ENCODE results near the gene NLK.

Gene NLK

GRCh38 chr17:28038802-28039201 is 3.7 kb upstream of the NLK start:
- in situ Hi-C loops (cut with MboI; ENCODE audit: low sequenced_read_pairs, unreplicated experiment), result no loop called here
- no peak for TF ChIP-seq CTCF (IDR thresholded peaks at IDR 0.05; ENCODE audit: borderline replicate concordance, control extremely low read depth, extremely low read depth, insufficient read depth, missing control alignments)
- no peak for DNase-seq (ENCODE audit: low spot score)

GRCh38 chr17:28039251-28039650 is 3.2 kb upstream of the NLK start:
- in situ Hi-C loops (cut with MboI; ENCODE audit: low sequenced_read_pairs, unreplicated experiment), result no loop called here
- no peak for TF ChIP-seq CTCF (IDR thresholded peaks at IDR 0.05; ENCODE audit: borderline replicate concordance, control extremely low read depth, extremely low read depth, insufficient read depth, missing control alignments)
- DNase-seq (ENCODE audit: low spot score), result no peak

GRCh38 chr17:28040406-28040805 is 2.1 kb upstream of the NLK start:
- no peak for TF ChIP-seq CTCF (IDR thresholded peaks at IDR 0.05; ENCODE audit: borderline replicate concordance, control extremely low read depth, extremely low read depth, insufficient read depth, missing control alignments)
- no peak for DNase-seq (ENCODE audit: low spot score)
- in situ Hi-C loops (cut with MboI; ENCODE audit: low sequenced_read_pairs, unreplicated experiment), result no loop called here

- in situ Hi-C loops (cut with MboI; ENCODE audit: low sequenced_read_pairs, unreplicated experiment), result no loop called here
- peak; percentile 97 for DNase-seq (ENCODE audit: low spot score)
- TF ChIP-seq CTCF (IDR thresholded peaks at IDR 0.05; ENCODE audit: borderline replicate concordance, control extremely low read depth, extremely low read depth, insufficient read depth, missing control alignments), result no peak
These were observed 1.2 kb upstream of the NLK start for GRCh38 chr17:28041068-28041843.

GRCh38 chr17:28041844-28042656 is 427 bp upstream of the NLK start:
- in situ Hi-C loops (cut with MboI; ENCODE audit: low sequenced_read_pairs, unreplicated experiment), result no loop called here
- no peak for DNase-seq (ENCODE audit: low spot score)
- no peak for TF ChIP-seq CTCF (IDR thresholded peaks at IDR 0.05; ENCODE audit: borderline replicate concordance, control extremely low read depth, extremely low read depth, insufficient read depth, missing control alignments)

GRCh38 chr17:28042721-28043291 is 329 bp downstream of the NLK start:
- in situ Hi-C loops (cut with MboI; ENCODE audit: low sequenced_read_pairs, unreplicated experiment), result no loop called here
- no peak for TF ChIP-seq CTCF (IDR thresholded peaks at IDR 0.05; ENCODE audit: borderline replicate concordance, control extremely low read depth, extremely low read depth, insufficient read depth, missing control alignments)

More at GRCh38 chr17:28042721-28043291, 329 bp downstream of the NLK start:
- DNase-seq (ENCODE audit: low spot score), result no peak
